ENCODE data around the gene GLP1R. TPM values are rescaled to one million over a fixed set of nuclear protein-coding genes. Genes with fewer than 3 reads are reported as not detected.

Gene GLP1R
- total RNA-seq, 1 experiment from 2014 or later, result not detected

DNA sequence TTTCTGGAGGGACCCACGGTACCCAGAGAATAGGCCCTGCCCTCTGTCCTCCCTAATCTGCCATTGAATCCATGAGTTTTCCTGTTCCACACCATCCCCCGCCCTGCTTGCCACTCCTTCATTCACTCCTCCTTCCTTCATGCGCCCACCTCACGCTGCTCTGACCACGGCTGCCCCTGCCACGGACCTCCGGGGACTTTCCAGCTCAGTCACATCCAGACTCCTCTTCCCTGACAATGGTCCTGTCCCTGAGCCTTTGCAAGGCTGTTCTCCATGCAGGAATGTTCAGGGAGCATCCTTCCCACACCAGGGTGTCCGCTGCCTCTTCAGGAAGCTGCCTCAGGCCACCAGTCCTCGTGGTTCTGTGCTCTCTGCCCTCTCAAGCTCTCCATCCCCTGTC is 25.9 kb downstream of the GLP1R start:
- ChIA-PET POLR2A (no interaction called here), RAD21 (ENCODE audit: low non-redundant PET in 1 of 2, low total read pairs in 2 of 2, uncharacterized antibody in 2 of 2, unreplicated experiment in 2 of 2) (no interaction called here), CTCF (no interaction called here)
- H3K9ac ChIP-seq (ENCODE audit: low read length), result no peak overlapping the region
- no peaks in the 10 kb centered on the region; the same call in 1 of the 2 replicates for H4K20me1 ChIP-seq (ENCODE audit: insufficient read depth)
- no peaks in the 10 kb centered on the region; a peak in 1 of 4 replicates for H3K9me3 ChIP-seq (ENCODE audit: control insufficient read depth in 1 of 2, insufficient read depth in 1 of 2, low read depth in 1 of 2, low read length in 2 of 2)
- no peak overlapping the region for H3K27ac ChIP-seq (ENCODE audit: low read depth, low read length)
- no TSS peak for BruUV-seq (replicated peaks)
- DNase-seq (ENCODE audit: low read depth, low spot score) (no peak), ATAC-seq (no peak)
- no peaks in the 10 kb centered on the region for H3K4me1 ChIP-seq (ENCODE audit: control insufficient read depth in 1 of 2, insufficient read depth in 2 of 2, low read length in 2 of 2)
- intact Hi-C loops (cut with micrococcal nuclease), result no loop called here
- H2AFZ ChIP-seq (ENCODE audit: low read depth, low read length, poor library complexity, severe bottlenecking), result no peak overlapping the region
- no peak overlapping the region for H3K4me2 ChIP-seq (ENCODE audit: low read length)
- H3K36me3 ChIP-seq (ENCODE audit: control insufficient read depth in 1 of 2, insufficient read depth in 2 of 2, low read length in 2 of 2), result no peaks in the 10 kb centered on the region
- no peak overlapping the region for H3K4me3 ChIP-seq (replicated peaks in 1 of 2; ENCODE audit: low read depth in 1 of 2, low read length in 2 of 2)
- TF ChIP-seq ZNF274 (IDR thresholded peaks at IDR 0.05; ENCODE audit: low read depth, low read length) (no peak), POLR2A (IDR thresholded peaks at IDR 0.05; ENCODE audit: borderline replicate concordance, extremely low read depth, insufficient read depth, insufficient read length) (no peak), CEBPB (IDR thresholded peaks at IDR 0.05; ENCODE audit: low read depth) (no peak), SRF (IDR thresholded peaks at IDR 0.05; ENCODE audit: low read depth) (no peak), YY1 (IDR thresholded peaks at IDR 0.05; ENCODE audit: extremely low read depth, insufficient replicate concordance, low read depth, low read length) (no peak), TCF7L2 (IDR thresholded peaks at IDR 0.05; ENCODE audit: borderline replicate concordance, extremely low read depth, insufficient read depth, insufficient read length) (no peak), EGR1 (IDR thresholded peaks at IDR 0.05; ENCODE audit: low read depth) (no peak), EZH2 (IDR thresholded peaks at IDR 0.05) (no peak), EZH2phosphoT487 (IDR thresholded peaks at IDR 0.05; ENCODE audit: borderline replicate concordance) (no peak), POLR2AphosphoS5 (IDR thresholded peaks at IDR 0.05; ENCODE audit: low read depth, low read length) (no peak), RAD21 (IDR thresholded peaks at IDR 0.05; ENCODE audit: low read depth) (no peak), SP1 (IDR thresholded peaks at IDR 0.05; ENCODE audit: low read depth) (no peak), SIN3A (IDR thresholded peaks at IDR 0.05; ENCODE audit: low read depth) (no peak), JUND (IDR thresholded peaks at IDR 0.05) (no peak), CBX3 (IDR thresholded peaks at IDR 0.05; ENCODE audit: low read depth) (no peak), ZBTB33 (IDR thresholded peaks at IDR 0.05; ENCODE audit: extremely low read depth, insufficient replicate concordance, low read length) (no peak)
- TF ChIP-seq, protein P1, sequence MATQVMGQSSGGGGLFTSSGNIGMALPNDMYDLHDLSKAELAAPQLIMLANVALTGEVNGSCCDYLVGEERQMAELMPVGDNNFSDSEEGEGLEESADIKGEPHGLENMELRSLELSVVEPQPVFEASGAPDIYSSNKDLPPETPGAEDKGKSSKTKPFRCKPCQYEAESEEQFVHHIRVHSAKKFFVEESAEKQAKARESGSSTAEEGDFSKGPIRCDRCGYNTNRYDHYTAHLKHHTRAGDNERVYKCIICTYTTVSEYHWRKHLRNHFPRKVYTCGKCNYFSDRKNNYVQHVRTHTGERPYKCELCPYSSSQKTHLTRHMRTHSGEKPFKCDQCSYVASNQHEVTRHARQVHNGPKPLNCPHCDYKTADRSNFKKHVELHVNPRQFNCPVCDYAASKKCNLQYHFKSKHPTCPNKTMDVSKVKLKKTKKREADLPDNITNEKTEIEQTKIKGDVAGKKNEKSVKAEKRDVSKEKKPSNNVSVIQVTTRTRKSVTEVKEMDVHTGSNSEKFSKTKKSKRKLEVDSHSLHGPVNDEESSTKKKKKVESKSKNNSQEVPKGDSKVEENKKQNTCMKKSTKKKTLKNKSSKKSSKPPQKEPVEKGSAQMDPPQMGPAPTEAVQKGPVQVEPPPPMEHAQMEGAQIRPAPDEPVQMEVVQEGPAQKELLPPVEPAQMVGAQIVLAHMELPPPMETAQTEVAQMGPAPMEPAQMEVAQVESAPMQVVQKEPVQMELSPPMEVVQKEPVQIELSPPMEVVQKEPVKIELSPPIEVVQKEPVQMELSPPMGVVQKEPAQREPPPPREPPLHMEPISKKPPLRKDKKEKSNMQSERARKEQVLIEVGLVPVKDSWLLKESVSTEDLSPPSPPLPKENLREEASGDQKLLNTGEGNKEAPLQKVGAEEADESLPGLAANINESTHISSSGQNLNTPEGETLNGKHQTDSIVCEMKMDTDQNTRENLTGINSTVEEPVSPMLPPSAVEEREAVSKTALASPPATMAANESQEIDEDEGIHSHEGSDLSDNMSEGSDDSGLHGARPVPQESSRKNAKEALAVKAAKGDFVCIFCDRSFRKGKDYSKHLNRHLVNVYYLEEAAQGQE (IDR thresholded peaks at IDR 0.05; ENCODE audit: low read depth), result no peak
- TF ChIP-seq, protein P2, sequence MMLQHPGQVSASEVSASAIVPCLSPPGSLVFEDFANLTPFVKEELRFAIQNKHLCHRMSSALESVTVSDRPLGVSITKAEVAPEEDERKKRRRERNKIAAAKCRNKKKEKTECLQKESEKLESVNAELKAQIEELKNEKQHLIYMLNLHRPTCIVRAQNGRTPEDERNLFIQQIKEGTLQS (IDR thresholded peaks at IDR 0.05), result no peak
- TF ChIP-seq, protein P3, sequence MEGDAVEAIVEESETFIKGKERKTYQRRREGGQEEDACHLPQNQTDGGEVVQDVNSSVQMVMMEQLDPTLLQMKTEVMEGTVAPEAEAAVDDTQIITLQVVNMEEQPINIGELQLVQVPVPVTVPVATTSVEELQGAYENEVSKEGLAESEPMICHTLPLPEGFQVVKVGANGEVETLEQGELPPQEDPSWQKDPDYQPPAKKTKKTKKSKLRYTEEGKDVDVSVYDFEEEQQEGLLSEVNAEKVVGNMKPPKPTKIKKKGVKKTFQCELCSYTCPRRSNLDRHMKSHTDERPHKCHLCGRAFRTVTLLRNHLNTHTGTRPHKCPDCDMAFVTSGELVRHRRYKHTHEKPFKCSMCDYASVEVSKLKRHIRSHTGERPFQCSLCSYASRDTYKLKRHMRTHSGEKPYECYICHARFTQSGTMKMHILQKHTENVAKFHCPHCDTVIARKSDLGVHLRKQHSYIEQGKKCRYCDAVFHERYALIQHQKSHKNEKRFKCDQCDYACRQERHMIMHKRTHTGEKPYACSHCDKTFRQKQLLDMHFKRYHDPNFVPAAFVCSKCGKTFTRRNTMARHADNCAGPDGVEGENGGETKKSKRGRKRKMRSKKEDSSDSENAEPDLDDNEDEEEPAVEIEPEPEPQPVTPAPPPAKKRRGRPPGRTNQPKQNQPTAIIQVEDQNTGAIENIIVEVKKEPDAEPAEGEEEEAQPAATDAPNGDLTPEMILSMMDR (IDR thresholded peaks at IDR 0.05 in 2 of 3, conservative IDR thresholded peaks at IDR 0.05 in 1 of 3; ENCODE audit: borderline replicate concordance in 1 of 3, insufficient read depth in 1 of 3, low read depth in 2 of 3, low read length in 2 of 3), result no peak
- TF ChIP-seq, protein P4, sequence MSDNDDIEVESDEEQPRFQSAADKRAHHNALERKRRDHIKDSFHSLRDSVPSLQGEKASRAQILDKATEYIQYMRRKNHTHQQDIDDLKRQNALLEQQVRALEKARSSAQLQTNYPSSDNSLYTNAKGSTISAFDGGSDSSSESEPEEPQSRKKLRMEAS (IDR thresholded peaks at IDR 0.05), result no peak
- no peaks in the 10 kb centered on the region for H3K79me2 ChIP-seq (ENCODE audit: insufficient read depth, low read length)
- H3K9me2 ChIP-seq (ENCODE audit: insufficient read depth), result no peaks in the 10 kb centered on the region
- H3K27me3 ChIP-seq (ENCODE audit: insufficient read depth, low read length), result peaks cover 8% of the 10 kb centered on the region; the same call in 1 of the 2 replicates
